Kidney (tissue), 14 donors: ENCODE data around the gene ESRP2. TPM values are rescaled to one million over a fixed set of nuclear protein-coding genes. Genes with fewer than 3 reads are reported as not detected.

Source experiments
- DNase-seq, 5 donors: peaks; one replicate each; pipeline ENCODE4 v3.0.0-alpha.2; 2013 to 2020
- FAIRE-seq: peaks from 2 replicates; lab custom pipeline; 2012; peaks lifted over from hg19 to GRCh38; lab: Jason Lieb, UNC
- H3K27ac ChIP-seq, 2 donors: one replicate each; pipeline ENCODE4 v1.7.0; 2013; ENCODE audit warnings: low read depth in 2 of 2, low read length in 2 of 2, inconsistent platforms in 1 of 2
- H3K27me3 ChIP-seq: one replicate; pipeline ENCODE4 v1.7.1; 2013; ENCODE audit warnings: low read length, inconsistent platforms; ENCODE audit not compliant: control insufficient read depth, insufficient read depth
- H3K36me3 ChIP-seq, 3 donors: one replicate each; pipeline versions ENCODE4 v1.7.0 to v1.7.1; 2013; ENCODE audit warnings: low read length in 3 of 3, control low read depth in 1 of 3, inconsistent platforms in 1 of 3; ENCODE audit not compliant: insufficient read depth in 3 of 3, control insufficient read depth in 2 of 3
- H3K4me1 ChIP-seq, 3 donors: one replicate each; pipeline versions ENCODE4 v1.7.0 to v1.7.1; 2013; ENCODE audit warnings: low read length in 3 of 3, inconsistent platforms in 1 of 3, low read depth in 1 of 3; ENCODE audit not compliant: control insufficient read depth in 2 of 3, insufficient read depth in 2 of 3
- H3K4me3 ChIP-seq, 3 donors: one replicate each; pipeline versions ENCODE4 v1.7.0 to v1.8.1; 2013; ENCODE audit warnings: low read length in 3 of 3, control low read depth in 1 of 3, inconsistent platforms in 1 of 3
- H3K9ac ChIP-seq, 3 donors: one replicate each; pipeline versions ENCODE4 v1.7.0 to v1.7.1; 2013; ENCODE audit warnings: low read length in 3 of 3, control low read depth in 1 of 3, inconsistent platforms in 1 of 3
- H3K9me3 ChIP-seq, 3 donors: one replicate each; pipeline versions ENCODE4 v1.7.0 to v1.7.1; 2013; ENCODE audit warnings: low read length in 3 of 3, control low read depth in 1 of 3, inconsistent platforms in 1 of 3; ENCODE audit not compliant: control insufficient read depth in 2 of 3, insufficient read depth in 1 of 3
- CTCF ChIP-seq: IDR thresholded peaks from 3 replicates; pipeline ENCODE4 v1.5.1; 2012; ENCODE audit warnings: mild to moderate bottlenecking, moderate library complexity, borderline replicate concordance; ENCODE audit not compliant: insufficient read depth; ENCODE audit errors: extremely low read depth
- intact Hi-C: fragments of 100-400 bp; cut with DNase I; formaldehyde crosslinking; loops from one replicate; pipeline ENCODE4 v1.11.1; 2022
- polyA plus RNA-seq: library from polyadenylated mRNA; stranded (reverse); fragments of 350-450 nt; fragmentation: Illumina TruSeq; extraction: RNeasy Lipid Tissue Mini Kit (QIAGEN cat#74804); gene quantifications from one replicate; pipeline ENCODE4 v1.2.3, GENCODE V29; 2014; ENCODE audit warnings: low read depth, low replicate concordance; ENCODE audit not compliant: insufficient read depth
- total RNA-seq: library from RNA; stranded (reverse); fragmentation: NEBNext Ultra II Directional; extraction: Animal tissue kit (Norgen Biotek cat#: 25700); gene quantifications from one replicate; pipeline ENCODE4 v1.2.1, GENCODE V29; 2021
- donor health status: control.
- donor health status: control.
- donor health status: control.
- donor health status: control.
- donor health status: control.
- donor health status: DM: yes; HTN: yes; CAD: no.
- donor health status: Normal renal cell carcinoma (clear cell type).

ESRP2 gene
- total and polyA plus RNA-seq, 2 donors from 2014 or later: 19.1 to 32.9 TPM

- Histone ChIP-seq H3K27ac (no peak overlapping the region), H3K4me1 (no peaks in the 10 kb centered on the region), H3K4me3 (no peak overlapping the region), H3K9ac (no peak overlapping the region), H3K9me3 (no peaks in the 10 kb centered on the region), H3K36me3 (peaks cover 9 to 11% (median 11%) of the 10 kb centered on the region in 3 donors), H3K27me3 (no peaks in the 10 kb centered on the region)
- FAIRE-seq: no peak
- intact Hi-C loops: no loop called here
- TF ChIP-seq CTCF: no peak
- no peak for DNase-seq
Observed at GRCh38 chr16:68194251-68194650, 41.7 kb downstream of the ESRP2 start.

- H3K27me3 ChIP-seq: no peaks in the 10 kb centered on the region
- no peak for DNase-seq
- intact Hi-C loops: no loop called here
- H3K36me3 ChIP-seq: peaks cover 9 to 16% (median 14%) of the 10 kb centered on the region in 3 donors
- H3K9me3 ChIP-seq: no peaks in the 10 kb centered on the region
- no peak overlapping the region for H3K4me3 ChIP-seq
- H3K9ac ChIP-seq: no peak overlapping the region
- no peaks in the 10 kb centered on the region for H3K4me1 ChIP-seq
- TF ChIP-seq CTCF: no peak
- no peak overlapping the region for H3K27ac ChIP-seq
- FAIRE-seq: no peak
Observed at GRCh38 chr16:68190736-68191510, 45.0 kb downstream of the ESRP2 start.

- H3K36me3 ChIP-seq: peaks cover 9 to 18% (median 14%) of the 10 kb centered on the region in 3 donors
- H3K4me3 ChIP-seq: no peak overlapping the region
- DNase-seq (no peak), FAIRE-seq (no peak)
- H3K9me3 ChIP-seq: no peaks in the 10 kb centered on the region
- no peak for TF ChIP-seq CTCF
- H3K27ac ChIP-seq: no peak overlapping the region
- no peaks in the 10 kb centered on the region for H3K27me3 ChIP-seq
- intact Hi-C loops: no loop called here
- H3K4me1 ChIP-seq: no peaks in the 10 kb centered on the region
- no peak overlapping the region for H3K9ac ChIP-seq
Observed at GRCh38 chr16:68190081-68190480, 45.8 kb downstream of the ESRP2 start.
